ENCODE data around the gene IQCK. TPM values are rescaled to one million over a fixed set of nuclear protein-coding genes. Genes with fewer than 3 reads are reported as not detected.
A peak's percentile ranks its signal among the peaks of the same experiment; 100 is the strongest.

IQCK gene
- total and polyA plus RNA-seq, 11 donors: 5.6 to 17.4 (median 9.0) TPM

GRCh38 chr16:19894586-19894985, 176.5 kb downstream of the IQCK start:
- no peak for TF ChIP-seq POLR2A (IDR thresholded peaks at IDR 0.05)
- TF ChIP-seq CTCF (IDR thresholded peaks at IDR 0.05): no peak
- H3K4me1 ChIP-seq: peaks cover 0 to 3% (median 0%) of the 10 kb centered on the region in 12 donors
- DNase-seq (no peak), ATAC-seq (no peak)
- peaks cover 0 to 3% (median 0%) of the 10 kb centered on the region in 12 donors for H3K9me3 ChIP-seq
- H3K27ac ChIP-seq: no peak overlapping the region
- no peaks in the 10 kb centered on the region for H3K36me3 ChIP-seq
- no peak overlapping the region for H3K4me3 ChIP-seq
- H3K27me3 ChIP-seq: no peaks in the 10 kb centered on the region
- intact Hi-C loops (cut with DNase I): no loop called here
- WGBS, 4 donors: 88 to 92% (median 90%) methylated on average over 7 of the region's 7 CpGs

GRCh38 chr16:19896951-19897350, 178.9 kb downstream of the IQCK start:
- Histone ChIP-seq H3K36me3 (no peaks in the 10 kb centered on the region), H3K4me1 (peaks cover 0 to 3% (median 0%) of the 10 kb centered on the region in 12 donors), H3K9me3 (no peaks in the 10 kb centered on the region), H3K27ac (no peak overlapping the region), H3K4me3 (no peak overlapping the region), H3K27me3 (no peaks in the 10 kb centered on the region)
- TF ChIP-seq CTCF (IDR thresholded peaks at IDR 0.05): no peak
- no peak for TF ChIP-seq POLR2A (IDR thresholded peaks at IDR 0.05)
- ATAC-seq (no peak), DNase-seq (no peak)
- intact Hi-C loops (cut with DNase I): no loop called here
- 86 to 100% (median 87%) methylated on average over 5 of the region's 5 CpGs for WGBS, 4 donors

GRCh38 chr16:19898166-19898565, 180.1 kb downstream of the IQCK start:
- ATAC-seq (no peak), DNase-seq (no peak)
- no peak for TF ChIP-seq POLR2A (IDR thresholded peaks at IDR 0.05)
- TF ChIP-seq CTCF (IDR thresholded peaks at IDR 0.05): no peak
- H3K4me1 ChIP-seq: peaks cover 0 to 3% (median 0%) of the 10 kb centered on the region in 12 donors
- no peaks in the 10 kb centered on the region for H3K36me3 ChIP-seq
- no peaks in the 10 kb centered on the region for H3K27me3 ChIP-seq
- no peak overlapping the region for H3K27ac ChIP-seq
- WGBS, 4 donors: 69 to 78% (median 74%) methylated on average over 5 of the region's 5 CpGs
- H3K9me3 ChIP-seq: no peaks in the 10 kb centered on the region
- intact Hi-C loops (cut with DNase I): no loop called here
- no peak overlapping the region for H3K4me3 ChIP-seq

DNA sequence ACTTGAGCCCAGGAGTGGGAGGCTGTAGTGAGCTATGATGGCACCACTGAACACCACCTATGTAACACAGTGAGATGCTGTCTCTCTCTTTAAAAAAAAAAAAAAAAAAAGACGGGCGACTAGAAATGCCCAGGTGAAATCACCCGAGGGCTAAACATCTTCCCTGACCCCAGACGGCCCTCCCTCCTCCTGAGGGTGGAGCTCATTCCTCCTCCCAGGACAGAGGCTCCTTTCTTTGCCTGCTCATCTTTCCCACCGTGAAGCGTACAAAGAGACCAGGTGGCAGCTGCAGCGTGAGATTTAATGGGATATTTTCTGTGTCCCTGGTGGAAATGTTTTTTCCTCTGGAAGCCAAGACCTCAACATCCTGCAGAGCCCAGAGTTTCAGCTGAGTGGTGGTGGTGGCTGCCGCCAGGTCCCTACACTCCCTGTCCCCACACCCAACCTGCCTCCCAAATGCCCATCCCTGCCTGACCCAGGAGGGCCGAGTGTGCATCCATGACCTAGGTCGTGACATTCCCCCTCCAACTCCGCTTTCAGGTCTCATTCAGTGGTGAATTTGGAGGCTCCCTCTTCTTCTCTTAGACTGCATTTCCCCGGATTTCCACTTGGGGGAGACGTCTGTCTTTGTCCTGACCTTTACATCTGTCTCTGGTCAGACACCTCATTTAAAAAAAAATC, 181.0 kb downstream of the IQCK start:
- peak in 3 of 4 donors; percentile 46 to 60 (median 60) for ATAC-seq
- intact Hi-C loops (cut with DNase I): no loop called here
- DNase-seq: no peak
- H3K36me3 ChIP-seq: no peaks in the 10 kb centered on the region
- no peaks in the 10 kb centered on the region for H3K9me3 ChIP-seq
- no peak overlapping the region for H3K4me3 ChIP-seq
- H3K27me3 ChIP-seq: no peaks in the 10 kb centered on the region
- H3K27ac ChIP-seq: no peak overlapping the region
- WGBS, 4 donors: 20 to 22% (median 20%) methylated on average over 13 of the region's 13 CpGs
- H3K4me1 ChIP-seq: peaks cover 0 to 3% (median 0%) of the 10 kb centered on the region in 12 donors
- TF ChIP-seq POLR2A (IDR thresholded peaks at IDR 0.05): no peak
- peak; percentile 52 to 80 (median 65) for TF ChIP-seq CTCF (IDR thresholded peaks at IDR 0.05)

Data from heart left ventricle (tissue), 16 donors.